HepG2 (cell line): ENCODE data around the gene TOP1. TPM values are rescaled to one million over a fixed set of nuclear protein-coding genes. Genes with fewer than 3 reads are reported as not detected.

Experiments used
- ATAC-seq: fragments of 200-7000 bp; cut with Tn5 transposase; 3 replicates; pipeline ENCODE4 v1.9.1; 2020; ENCODE audit warnings: mild to moderate bottlenecking, moderate library complexity
- BruUV-seq: library from RNA; stranded (reverse); fragments of 400-500 nt; replicated peaks from 2 replicates; lab custom pipeline; 2021; lab: Mats Ljungman, UMichigan
- CTCF ChIA-PET: fragments of 300-600 bp; formaldehyde crosslinking; extraction: SDS; loops from one replicate; lab custom pipeline; 2021; ENCODE audit warnings: low total read pairs, inconsistent platforms, low intra/inter-chr PET ratio; lab: Yijun Ruan, JAX
- POLR2A ChIA-PET: fragments of 350-600 bp; sonication (Branson Sonifier 250); formaldehyde crosslinking; loops from one replicate; lab custom pipeline; 2020; ENCODE audit warnings: antibody characterized with exemption, inconsistent platforms; lab: Yijun Ruan, JAX
- DNase-seq: peaks from one replicate; pipeline ENCODE4 v3.0.0-alpha.2; 2015; ENCODE audit warnings: low spot score
- FAIRE-seq: peaks from 3 replicates; lab custom pipeline; 2011; peaks lifted over from hg19 to GRCh38; lab: Jason Lieb, UNC
- H2AFZ ChIP-seq: one replicate; pipeline ENCODE4 v1.6.1; 2011; ENCODE audit warnings: low read length, inconsistent platforms
- H3K27ac ChIP-seq: fragments of 300-600 bp; 3 replicates; pipeline ENCODE4 v1.8.0; 2011; ENCODE audit warnings: mixed run types, mild to moderate bottlenecking, mixed read lengths, low read length, inconsistent platforms; ENCODE audit not compliant: insufficient read depth; ENCODE audit errors: extremely low read length
- H3K27me3 ChIP-seq, 2 experiments: fragments of 200-600 bp in 1 of 2; 2 replicates in 1 of 2; 3 replicates in 1 of 2; pipeline versions ENCODE4 v1.6.0 to v1.8.0; 2011; ENCODE audit warnings: low read length in 2 of 2, mild to moderate bottlenecking in 2 of 2, moderate library complexity in 2 of 2, inconsistent platforms in 1 of 2; ENCODE audit not compliant: insufficient read depth in 2 of 2, control insufficient read depth in 1 of 2
- H3K36me3 ChIP-seq, 2 experiments: fragments of 200-600 bp in 1 of 2; replicated peaks in 1 of 2; 2 replicates in 1 of 2; 3 replicates in 1 of 2; pipeline versions ENCODE4 v1.5.1 to v1.8.0; 2011; ENCODE audit warnings: low read length in 2 of 2, inconsistent platforms in 1 of 2; ENCODE audit not compliant: insufficient read depth in 2 of 2, control insufficient read depth in 1 of 2
- H3K4me1 ChIP-seq: 2 replicates; pipeline ENCODE4 v1.5.1; 2012; ENCODE audit warnings: low read length, inconsistent platforms; ENCODE audit not compliant: insufficient read depth
- H3K4me2 ChIP-seq: 2 replicates; pipeline ENCODE4 v1.6.0; 2011; ENCODE audit warnings: low read depth, low read length, inconsistent platforms
- H3K4me3 ChIP-seq, 3 experiments: fragments of 200-600 bp in 1 of 3; sonication (generic), shearing (Covaris generic) in 1 of 3; replicated peaks in 1 of 3; 2 replicates each; pipeline ENCODE4 v1.5.1; 2011 to 2016; ENCODE audit warnings: low read length in 3 of 3, inconsistent platforms in 2 of 3, low read depth in 2 of 3, mild to moderate bottlenecking in 2 of 3, control low read depth in 1 of 3, mixed read lengths in 1 of 3; ENCODE audit not compliant: insufficient read depth in 1 of 3
- H3K79me2 ChIP-seq: one replicate; pipeline ENCODE4 v1.6.1; 2011; ENCODE audit warnings: low read length, inconsistent platforms; ENCODE audit not compliant: insufficient read depth
- H3K9ac ChIP-seq: 2 replicates; pipeline ENCODE4 v1.6.0; 2011; ENCODE audit warnings: mild to moderate bottlenecking, low read depth, low read length, inconsistent platforms; ENCODE audit not compliant: insufficient read depth
- H3K9me3 ChIP-seq: 2 replicates; pipeline ENCODE4 v1.5.1; 2012; ENCODE audit warnings: mild to moderate bottlenecking, low read length
- H4K20me1 ChIP-seq: 2 replicates; pipeline ENCODE4 v1.6.0; 2011; ENCODE audit warnings: inconsistent platforms, mild to moderate bottlenecking, low read length, moderate library complexity; ENCODE audit not compliant: insufficient read depth
- AKAP8 ChIP-seq: sonication (generic); formaldehyde crosslinking; IDR thresholded peaks from 2 replicates; pipeline ENCODE4 v1.5.1; 2020; ENCODE audit warnings: mild to moderate bottlenecking, missing genetic modification reagents
- CEBPG ChIP-seq: IDR thresholded peaks from 2 replicates; pipeline ENCODE4 v1.6.1; 2016
- RBM22 ChIP-seq: fragments of 200-400 bp; formaldehyde crosslinking; optimal IDR thresholded peaks from 2 replicates; pipeline ENCODE3; 2017; ENCODE audit warnings: mild to moderate bottlenecking, low read length, moderate library complexity
- YEATS2 ChIP-seq: sonication (generic); formaldehyde crosslinking; IDR thresholded peaks from 2 replicates; pipeline ENCODE4 v1.4.0; 2020; ENCODE audit warnings: missing genetic modification reagents, borderline replicate concordance
- ZNF605 ChIP-seq: sonication (generic); formaldehyde crosslinking; IDR thresholded peaks from 2 replicates; pipeline ENCODE4 v1.8.0; 2022; ENCODE audit warnings: mild to moderate bottlenecking, missing genetic modification reagents
- WGBS: methylation state at CpG from one replicate; pipeline ENCODE4 v1.1.6; 2017; ENCODE audit warnings: low lambda C conversion rate; 5-methylcytosine and 5-hydroxymethylcytosine counted together
- in situ Hi-C: cut with HindIII; loops from 2 replicates; pipeline ENCODE4 v1.10.0; 2017; ENCODE audit warnings: low pct_unique_long_range_greater_than_20kb; ENCODE audit not compliant: extremely low pct_ligation_motif_present
- intact Hi-C: fragments of 100-400 bp; cut with micrococcal nuclease; formaldehyde crosslinking; loops from one replicate; pipeline ENCODE4 v1.10.0; 2022; ENCODE audit not compliant: unreplicated experiment
- polyA plus RNA-seq, 8 experiments: library from polyadenylated mRNA; depleted of rRNA in 3 of 8; stranded (reverse) in 7 of 8; unstranded in 1 of 8; fragments of >200 nt; fragmentation: Illumina TruSeq in 4 of 8; extraction: Trizol in 4 of 8; gene quantifications; 2 replicates each; pipeline versions ENCODE4 v1.2.1 to v1.2.3, GENCODE V29; 2011 to 2016; ENCODE audit warnings: low read depth in 4 of 8, missing spikeins in 1 of 8, mixed read lengths in 1 of 8; ENCODE audit not compliant: insufficient read depth in 1 of 8
- total RNA-seq, 5 experiments: library from RNA; depleted of rRNA; stranded (reverse); fragments of >200 nt; fragmentation: Illumina TruSeq; extraction: Trizol; gene quantifications; 2 replicates each; pipeline ENCODE4 v1.2.3, GENCODE V29; 2016; ENCODE audit warnings: low read depth in 1 of 5
- TF ChIP-seq, protein P1 (sequence below): sonication (generic); formaldehyde crosslinking; IDR thresholded peaks from 2 replicates; pipeline ENCODE4 v1.4.0; 2020; ENCODE audit warnings: missing genetic modification reagents

Gene TOP1
- total and polyA plus RNA-seq, 2 of the 13 experiments (the other 11 are each of a cell fraction or from before 2014, with no cell fraction given) = 10.2 to 19.4 TPM

DNA sequence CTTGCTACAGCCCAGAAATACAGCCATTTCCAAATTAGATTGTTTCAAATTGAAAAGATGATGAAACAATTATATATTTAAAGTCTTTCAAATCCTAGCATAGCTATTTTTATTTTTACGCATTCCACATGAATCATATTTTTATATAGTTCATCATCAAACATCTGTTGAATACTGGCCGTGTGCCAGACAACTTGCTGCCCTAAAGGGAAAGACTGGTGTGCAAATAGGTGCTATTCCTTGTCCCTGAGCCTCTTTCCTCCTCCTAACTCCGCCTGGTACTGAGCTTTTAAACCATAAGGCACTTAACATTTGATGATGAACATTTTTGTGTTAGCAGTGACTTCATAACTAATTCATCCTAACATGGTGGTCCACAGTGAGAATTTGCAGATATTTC is 90.0 kb downstream of the TOP1 start:
- TF ChIP-seq AKAP8 (no peak), CEBPG (CRISPR knock-in tag) (no peak), RBM22 (peak; percentile 72), YEATS2 (CRISPR knock-in tag) (no peak), ZNF605 (no peak)
- TF ChIP-seq, protein P1, sequence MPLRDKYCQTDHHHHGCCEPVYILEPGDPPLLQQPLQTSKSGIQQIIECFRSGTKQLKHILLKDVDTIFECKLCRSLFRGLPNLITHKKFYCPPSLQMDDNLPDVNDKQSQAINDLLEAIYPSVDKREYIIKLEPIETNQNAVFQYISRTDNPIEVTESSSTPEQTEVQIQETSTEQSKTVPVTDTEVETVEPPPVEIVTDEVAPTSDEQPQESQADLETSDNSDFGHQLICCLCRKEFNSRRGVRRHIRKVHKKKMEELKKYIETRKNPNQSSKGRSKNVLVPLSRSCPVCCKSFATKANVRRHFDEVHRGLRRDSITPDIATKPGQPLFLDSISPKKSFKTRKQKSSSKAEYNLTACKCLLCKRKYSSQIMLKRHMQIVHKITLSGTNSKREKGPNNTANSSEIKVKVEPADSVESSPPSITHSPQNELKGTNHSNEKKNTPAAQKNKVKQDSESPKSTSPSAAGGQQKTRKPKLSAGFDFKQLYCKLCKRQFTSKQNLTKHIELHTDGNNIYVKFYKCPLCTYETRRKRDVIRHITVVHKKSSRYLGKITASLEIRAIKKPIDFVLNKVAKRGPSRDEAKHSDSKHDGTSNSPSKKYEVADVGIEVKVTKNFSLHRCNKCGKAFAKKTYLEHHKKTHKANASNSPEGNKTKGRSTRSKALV (CRISPR knock-in tag) = no peak
- ChIA-PET CTCF (no interaction called here), POLR2A (no interaction called here)
- no peaks in the 10 kb centered on the region for H3K27me3 ChIP-seq
- H4K20me1 ChIP-seq = no peaks in the 10 kb centered on the region
- no peak overlapping the region for H3K4me3 ChIP-seq
- intact Hi-C loops = no loop called here
- H3K4me1 ChIP-seq = peaks cover 7% of the 10 kb centered on the region; the same call in 1 of the 2 replicates
- no peak for DNase-seq
- ATAC-seq = no peak
- no peak overlapping the region for H3K27ac ChIP-seq
- peaks cover 56 to 87% of the 10 kb centered on the region in 2 experiments for H3K36me3 ChIP-seq
- in situ Hi-C loops = no loop called here
- TSS peak; percentile 32 for BruUV-seq
- H3K9ac ChIP-seq = no peak overlapping the region
- no peak for FAIRE-seq
- H2AFZ ChIP-seq = no peak overlapping the region
- H3K79me2 ChIP-seq = no peaks in the 10 kb centered on the region
- WGBS = 95% methylated on average over 3 of the region's 3 CpGs
- H3K9me3 ChIP-seq = no peaks in the 10 kb centered on the region
- no peak overlapping the region for H3K4me2 ChIP-seq
